HL-60 (cell line): ENCODE results near the gene LRRN1.

Source experiments
- DNase-seq, 2 experiments: peaks; one replicate each; pipeline ENCODE4 v3.0.0-alpha.2; 2010 to 2020; ENCODE audit warnings: low read depth in 1 of 2, low spot score in 1 of 2
- H3K27ac ChIP-seq: fragments of 250-450 bp; sonication (Bioruptor Pico); replicated peaks from 2 replicates; pipeline ENCODE4 v1.5.1; 2020; ENCODE audit warnings: mild to moderate bottlenecking, moderate library complexity
- H3K27me3 ChIP-seq: fragments of 250-450 bp; sonication (Bioruptor Pico); 2 replicates; pipeline ENCODE4 v1.5.1; 2021; ENCODE audit warnings: mild to moderate bottlenecking, moderate library complexity; ENCODE audit not compliant: insufficient read depth, poor library complexity, severe bottlenecking
- H3K4me3 ChIP-seq: replicated peaks from 2 replicates; pipeline ENCODE4 v1.5.1; 2011; ENCODE audit warnings: mild to moderate bottlenecking, control low read depth, low read length; ENCODE audit not compliant: insufficient read depth
- CTCF ChIP-seq: IDR thresholded peaks from one replicate; pipeline ENCODE4 v1.5.1; 2011; ENCODE audit warnings: low read length, control low read depth, inconsistent platforms; ENCODE audit not compliant: insufficient read depth
- GABPA ChIP-seq: IDR thresholded peaks from 2 replicates; pipeline ENCODE4 v1.6.1; 2012; ENCODE audit warnings: low read depth
- POLR2AphosphoS5 ChIP-seq: IDR thresholded peaks from 2 replicates; pipeline ENCODE4 v1.6.1; 2012; ENCODE audit warnings: low read depth
- REST ChIP-seq: IDR thresholded peaks from 2 replicates; pipeline ENCODE4 v1.6.1; 2012; ENCODE audit warnings: low read depth; ENCODE audit not compliant: insufficient replicate concordance
- SPI1 ChIP-seq: IDR thresholded peaks from 2 replicates; pipeline ENCODE4 v1.6.1; 2012; ENCODE audit warnings: low read depth, mild to moderate bottlenecking, borderline replicate concordance

LRRN1 gene

GRCh38 chr3:3792391-3792790, 6.8 kb upstream of the LRRN1 start:
- no peak for TF ChIP-seq SPI1
- no peak for TF ChIP-seq POLR2AphosphoS5
- no peak for TF ChIP-seq GABPA
- TF ChIP-seq REST: no peak
- TF ChIP-seq CTCF: no peak
- Histone ChIP-seq H3K4me3 (no peak overlapping the region), H3K27me3 (peaks cover 7% of the 10 kb centered on the region), H3K27ac (no peak overlapping the region)
- no peak for DNase-seq

- no peak overlapping the region for H3K27ac ChIP-seq
- peak overlapping the region; percentile 33 for H3K4me3 ChIP-seq
Observed at GRCh38 chr3:3798631-3799113, 559 bp upstream of the LRRN1 start.

More at GRCh38 chr3:3798631-3799113, 559 bp upstream of the LRRN1 start:
- H3K27me3 ChIP-seq: peaks cover 46% of the 10 kb centered on the region
- DNase-seq: no peak
- TF ChIP-seq CTCF (no peak), SPI1 (no peak), GABPA (no peak), POLR2AphosphoS5 (no peak), REST (no peak)
